Left lung (tissue), 10 donors: Measurements from ENCODE around the gene CTPS1. TPM values are rescaled to one million over a fixed set of nuclear protein-coding genes. Genes with fewer than 3 reads are reported as not detected.

Source experiments
- ATAC-seq: fragments of 200-7000 bp; cut with Tn5 transposase; one replicate; pipeline ENCODE4 v1.9.1; 2020; ENCODE audit warnings: moderate library complexity
- DNase-seq, 4 donors: peaks; one replicate each; pipeline ENCODE4 v3.0.0-alpha.2; 2013 to 2020
- H3K27ac ChIP-seq, 2 donors: fragments of 200-600 bp; sonication (generic) in 1 of 2; one replicate each; pipeline versions ENCODE4 v1.5.0 to v1.8.0; 2020 to 2021
- H3K27me3 ChIP-seq, 2 donors: fragments of 200-600 bp; sonication (generic) in 1 of 2; one replicate each; pipeline versions ENCODE4 v1.5.0 to v1.8.0; 2020 to 2021
- H3K36me3 ChIP-seq, 2 donors: fragments of 200-600 bp; sonication (generic) in 1 of 2; one replicate each; pipeline versions ENCODE4 v1.5.0 to v1.8.0; 2020 to 2021
- H3K4me1 ChIP-seq, 2 donors: fragments of 200-600 bp; one replicate each; pipeline ENCODE4 v1.8.0; 2021
- H3K4me3 ChIP-seq, 2 donors: fragments of 200-600 bp; sonication (generic) in 1 of 2; one replicate each; pipeline versions ENCODE4 v1.5.0 to v1.8.0; 2020 to 2021; ENCODE audit warnings: mild to moderate bottlenecking in 1 of 2
- H3K9me3 ChIP-seq, 2 donors: fragments of 200-600 bp; sonication (generic) in 1 of 2; one replicate each; pipeline versions ENCODE4 v1.5.0 to v1.8.0; 2020 to 2021
- CTCF ChIP-seq, 2 donors: fragments of 200-600 bp; sonication (generic) in 1 of 2; IDR thresholded peaks; one replicate each; pipeline versions ENCODE4 v1.5.0 to v1.8.0; 2021; ENCODE audit warnings: antibody characterized with exemption in 2 of 2
- intact Hi-C, 2 donors: fragments of 100-400 bp; cut with DNase I; formaldehyde crosslinking; loops; one replicate each; pipeline versions ENCODE4 v1.11.2 to v1.14.2; 2022
- polyA plus RNA-seq, 6 donors: library from polyadenylated mRNA; unstranded; fragments of 120-200 nt; gene quantifications; one replicate each; pipeline ENCODE4 v1.2.1, GENCODE V29; 2013; ENCODE audit not compliant: insufficient read length in 6 of 6
- total RNA-seq, 2 donors: library from RNA; stranded (reverse); fragmentation: NEBNext Ultra II Directional; extraction: Animal tissue kit (Norgen Biotek cat#: 25700); gene quantifications; one replicate each; pipeline ENCODE4 v1.2.1, GENCODE V29; 2021
- donor health status: DM: no; HTN: yes; CAD: no.
- donor health status: DM: no; HTN: no; CAD: no.

Gene CTPS1
- total and polyA plus RNA-seq, 8 donors = 19.3 to 39.5 (median 24.1) TPM

GRCh38 chr1:41024953-41025352 lies 45.5 kb downstream of the CTPS1 start:
- no peak for TF ChIP-seq CTCF (IDR thresholded peaks at IDR 0.05)
- Histone ChIP-seq H3K27ac (no peak overlapping the region), H3K36me3 (peaks cover 0 to 56% of the 10 kb centered on the region in 2 donors), H3K4me1 (no peaks in the 10 kb centered on the region), H3K27me3 (no peaks in the 10 kb centered on the region), H3K4me3 (no peak overlapping the region), H3K9me3 (no peaks in the 10 kb centered on the region)
- no peak for ATAC-seq
- intact Hi-C loops = no loop called here
- no peak for DNase-seq

GRCh38 chr1:41025979-41026819 lies 46.7 kb downstream of the CTPS1 start:
- TF ChIP-seq CTCF (IDR thresholded peaks at IDR 0.05) = no peak
- Histone ChIP-seq H3K36me3 (peaks cover 0 to 69% of the 10 kb centered on the region in 2 donors), H3K9me3 (no peaks in the 10 kb centered on the region), H3K4me3 (no peak overlapping the region), H3K27ac (no peak overlapping the region), H3K4me1 (no peaks in the 10 kb centered on the region), H3K27me3 (no peaks in the 10 kb centered on the region)
- intact Hi-C loops = no loop called here
- DNase-seq (no peak), ATAC-seq (no peak)

- peaks cover 0 to 86% of the 10 kb centered on the region in 2 donors for H3K36me3 ChIP-seq
- H3K4me1 ChIP-seq = no peaks in the 10 kb centered on the region
- H3K9me3 ChIP-seq = no peaks in the 10 kb centered on the region
- ATAC-seq = no peak
- H3K27me3 ChIP-seq = no peaks in the 10 kb centered on the region
- no peak overlapping the region for H3K27ac ChIP-seq
- intact Hi-C loops = no loop called here
- DNase-seq = no peak
- TF ChIP-seq CTCF (IDR thresholded peaks at IDR 0.05) = no peak
- no peak overlapping the region for H3K4me3 ChIP-seq
Observed at GRCh38 chr1:41028034-41028642, 48.6 kb downstream of the CTPS1 start.

GRCh38 chr1:41030872-41031616 lies 51.5 kb downstream of the CTPS1 start:
- DNase-seq (no peak), ATAC-seq (no peak)
- Histone ChIP-seq H3K27ac (no peak overlapping the region), H3K4me1 (no peaks in the 10 kb centered on the region), H3K4me3 (no peak overlapping the region), H3K36me3 (peaks cover 0 to 76% of the 10 kb centered on the region in 2 donors), H3K27me3 (no peaks in the 10 kb centered on the region), H3K9me3 (no peaks in the 10 kb centered on the region)
- no peak for TF ChIP-seq CTCF (IDR thresholded peaks at IDR 0.05)
- intact Hi-C loops = no loop called here

GRCh38 chr1:41032147-41032546 lies 52.7 kb downstream of the CTPS1 start:
- ATAC-seq = no peak
- peaks cover 0 to 74% of the 10 kb centered on the region in 2 donors for H3K36me3 ChIP-seq
- intact Hi-C loops = no loop called here

More at GRCh38 chr1:41032147-41032546, 52.7 kb downstream of the CTPS1 start:
- Histone ChIP-seq H3K9me3 (no peaks in the 10 kb centered on the region), H3K4me3 (no peak overlapping the region), H3K27me3 (no peaks in the 10 kb centered on the region), H3K27ac (no peak overlapping the region), H3K4me1 (no peaks in the 10 kb centered on the region)
- no peak for TF ChIP-seq CTCF (IDR thresholded peaks at IDR 0.05)
- no peak for DNase-seq
